Astrocyte (in vitro differentiated cells and primary cell): ENCODE data around the gene TEX36. TPM values are rescaled to one million over a fixed set of nuclear protein-coding genes. Genes with fewer than 3 reads are reported as not detected.

ENCODE experiments used
- DNase-seq: peaks from one replicate; pipeline ENCODE4 v3.0.0-alpha.2; 2010; ENCODE audit warnings: low read depth
- FAIRE-seq: peaks from 2 replicates; lab custom pipeline; 2011; peaks lifted over from hg19 to GRCh38; lab: Jason Lieb, UNC
- H2AFZ ChIP-seq: 2 replicates; pipeline ENCODE4 v1.6.0; 2012; ENCODE audit warnings: low read depth, low read length, inconsistent platforms
- H3K27ac ChIP-seq: 2 replicates; pipeline ENCODE4 v1.5.1; 2011; ENCODE audit warnings: low read depth, low read length, inconsistent platforms
- H3K27me3 ChIP-seq: 2 replicates; pipeline ENCODE4 v1.6.0; 2011; ENCODE audit warnings: low read length, inconsistent platforms; ENCODE audit not compliant: insufficient read depth
- H3K36me3 ChIP-seq: 2 replicates; pipeline ENCODE4 v1.5.1; 2011; ENCODE audit warnings: low read length, inconsistent platforms; ENCODE audit not compliant: insufficient read depth
- H3K4me1 ChIP-seq: 2 replicates; pipeline ENCODE4 v1.5.1; 2011; ENCODE audit warnings: low read length, inconsistent platforms; ENCODE audit not compliant: insufficient read depth
- H3K4me2 ChIP-seq: 2 replicates; pipeline ENCODE4 v1.6.0; 2012; ENCODE audit warnings: low read length, inconsistent platforms
- H3K4me3 ChIP-seq: 2 replicates; pipeline ENCODE4 v1.5.1; 2011; ENCODE audit warnings: low read depth, mild to moderate bottlenecking, low read length, inconsistent platforms; ENCODE audit not compliant: insufficient read depth
- H3K79me2 ChIP-seq: 2 replicates; pipeline ENCODE4 v1.6.0; 2012; ENCODE audit warnings: mild to moderate bottlenecking, low read length, inconsistent platforms; ENCODE audit not compliant: insufficient read depth
- H3K9ac ChIP-seq: 2 replicates; pipeline ENCODE4 v1.6.0; 2012; ENCODE audit warnings: mild to moderate bottlenecking, low read length, inconsistent platforms
- H3K9me3 ChIP-seq: 2 replicates; pipeline ENCODE4 v1.5.1; 2012; ENCODE audit warnings: low read depth, mild to moderate bottlenecking, low read length, inconsistent platforms; ENCODE audit not compliant: insufficient read depth
- H4K20me1 ChIP-seq: 2 replicates; pipeline ENCODE4 v1.6.0; 2012; ENCODE audit warnings: low read length, inconsistent platforms; ENCODE audit not compliant: insufficient read depth
- H3K27ac Mint-ChIP-seq: one replicate; pipeline ENCODE4 v1.8.0; 2021; ENCODE audit warnings: mild to moderate bottlenecking, mixed read lengths; ENCODE audit not compliant: unreplicated experiment
- H3K27me3 Mint-ChIP-seq: one replicate; pipeline ENCODE4 v1.8.0; 2021; ENCODE audit warnings: low read depth, mixed read lengths; ENCODE audit not compliant: unreplicated experiment
- H3K36me3 Mint-ChIP-seq: one replicate; pipeline ENCODE4 v1.8.0; 2021; ENCODE audit warnings: low read depth, mixed read lengths; ENCODE audit not compliant: unreplicated experiment
- H3K4me1 Mint-ChIP-seq: one replicate; pipeline ENCODE4 v1.8.0; 2021; ENCODE audit warnings: low read depth, mixed read lengths; ENCODE audit not compliant: unreplicated experiment
- H3K4me3 Mint-ChIP-seq: one replicate; pipeline ENCODE4 v1.8.0; 2021; ENCODE audit warnings: mild to moderate bottlenecking, moderate library complexity, mixed read lengths; ENCODE audit not compliant: unreplicated experiment
- H3K9me3 Mint-ChIP-seq: one replicate; pipeline ENCODE4 v1.8.0; 2021; ENCODE audit warnings: mild to moderate bottlenecking, mixed read lengths; ENCODE audit not compliant: unreplicated experiment
- EZH2 ChIP-seq: IDR thresholded peaks from 2 replicates; pipeline ENCODE4 v1.6.1; 2012; ENCODE audit warnings: mild to moderate bottlenecking, low read length, inconsistent platforms; ENCODE audit not compliant: insufficient read depth
- total RNA-seq: library from RNA; stranded (reverse); gene quantifications from 2 replicates; pipeline ENCODE4 v1.2.1, GENCODE V29; 2021
- TF ChIP-seq, protein P1 (sequence below): IDR thresholded peaks from 2 replicates; pipeline ENCODE4 v1.5.1; 2011; ENCODE audit warnings: low read depth, mild to moderate bottlenecking, inconsistent platforms, low read length, moderate library complexity; ENCODE audit not compliant: insufficient read depth

The TEX36 gene
- total RNA-seq, 1 donor from 2014 or later, result not detected

DNA sequence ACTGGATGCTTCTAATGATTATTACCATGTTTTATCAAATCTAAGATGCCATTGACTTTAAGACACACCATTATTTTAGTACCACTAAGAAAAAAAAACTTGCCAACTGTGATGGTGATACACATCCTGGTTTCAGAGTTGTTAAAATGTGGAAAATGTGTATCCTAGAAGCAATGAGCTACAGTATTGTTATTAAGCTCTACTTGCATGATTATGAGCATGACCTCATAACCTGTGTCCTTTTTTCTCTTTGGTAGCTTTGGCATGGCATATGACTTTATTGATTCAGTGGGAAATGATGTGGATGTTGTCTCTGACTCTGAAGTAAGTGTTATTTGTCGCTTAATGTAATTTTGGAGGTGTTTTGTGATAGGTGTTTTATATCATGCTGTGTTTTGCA is 39.8 kb upstream of the TEX36 start:
- peaks cover 4% of the 10 kb centered on the region for H3K4me1 Mint-ChIP-seq
- Histone ChIP-seq H3K9ac (peak overlapping the region; percentile 9), H4K20me1 (peaks cover 3% of the 10 kb centered on the region), H3K27me3 (no peaks in the 10 kb centered on the region), H3K79me2 (peaks cover 27% of the 10 kb centered on the region), H3K4me2 (no peak overlapping the region), H3K4me3 (no peak overlapping the region), H3K36me3 (peaks cover 56% of the 10 kb centered on the region), H3K9me3 (no peaks in the 10 kb centered on the region), H2AFZ (no peak overlapping the region), H3K4me1 (peaks cover 12% of the 10 kb centered on the region), H3K27ac (no peak overlapping the region)
- no peak for TF ChIP-seq EZH2
- TF ChIP-seq, protein P1, sequence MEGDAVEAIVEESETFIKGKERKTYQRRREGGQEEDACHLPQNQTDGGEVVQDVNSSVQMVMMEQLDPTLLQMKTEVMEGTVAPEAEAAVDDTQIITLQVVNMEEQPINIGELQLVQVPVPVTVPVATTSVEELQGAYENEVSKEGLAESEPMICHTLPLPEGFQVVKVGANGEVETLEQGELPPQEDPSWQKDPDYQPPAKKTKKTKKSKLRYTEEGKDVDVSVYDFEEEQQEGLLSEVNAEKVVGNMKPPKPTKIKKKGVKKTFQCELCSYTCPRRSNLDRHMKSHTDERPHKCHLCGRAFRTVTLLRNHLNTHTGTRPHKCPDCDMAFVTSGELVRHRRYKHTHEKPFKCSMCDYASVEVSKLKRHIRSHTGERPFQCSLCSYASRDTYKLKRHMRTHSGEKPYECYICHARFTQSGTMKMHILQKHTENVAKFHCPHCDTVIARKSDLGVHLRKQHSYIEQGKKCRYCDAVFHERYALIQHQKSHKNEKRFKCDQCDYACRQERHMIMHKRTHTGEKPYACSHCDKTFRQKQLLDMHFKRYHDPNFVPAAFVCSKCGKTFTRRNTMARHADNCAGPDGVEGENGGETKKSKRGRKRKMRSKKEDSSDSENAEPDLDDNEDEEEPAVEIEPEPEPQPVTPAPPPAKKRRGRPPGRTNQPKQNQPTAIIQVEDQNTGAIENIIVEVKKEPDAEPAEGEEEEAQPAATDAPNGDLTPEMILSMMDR, result no peak
- DNase-seq, result no peak
- no peak overlapping the region for H3K27ac Mint-ChIP-seq
- H3K27me3 Mint-ChIP-seq, result no peaks in the 10 kb centered on the region
- H3K4me3 Mint-ChIP-seq, result no peak overlapping the region
- H3K36me3 Mint-ChIP-seq, result peaks cover 5% of the 10 kb centered on the region
- no peak for FAIRE-seq
- H3K9me3 Mint-ChIP-seq, result no peaks in the 10 kb centered on the region

DNA sequence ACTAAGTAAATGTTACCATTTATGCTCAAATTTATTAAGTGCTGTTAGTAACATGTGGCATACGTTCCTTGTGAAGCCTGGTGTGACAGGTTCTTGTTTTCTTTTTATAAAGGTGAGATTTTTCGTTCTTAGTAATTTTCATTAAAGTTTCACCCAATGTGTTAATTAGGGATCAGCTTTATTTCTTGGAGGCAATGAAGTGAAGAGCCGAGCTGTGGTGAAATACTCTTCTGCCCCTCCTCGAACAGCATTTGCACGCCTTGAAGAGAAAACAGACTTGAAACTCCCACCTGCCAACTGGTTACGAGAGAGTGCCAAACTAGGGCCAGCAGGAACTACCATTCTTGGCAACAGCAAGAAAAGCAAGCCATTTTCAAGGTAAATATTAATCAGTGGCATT is 38.1 kb upstream of the TEX36 start:
- Mint-ChIP-seq H3K4me3 (peak overlapping the region; percentile 94), H3K27me3 (no peaks in the 10 kb centered on the region), H3K9me3 (no peaks in the 10 kb centered on the region), H3K36me3 (peaks cover 5% of the 10 kb centered on the region), H3K27ac (no peak overlapping the region), H3K4me1 (peaks cover 4% of the 10 kb centered on the region)
- Histone ChIP-seq H3K9me3 (no peaks in the 10 kb centered on the region), H2AFZ (no peak overlapping the region), H3K9ac (peak overlapping the region; percentile 3), H3K36me3 (peaks cover 43% of the 10 kb centered on the region), H4K20me1 (peaks cover 3% of the 10 kb centered on the region), H3K4me2 (peak overlapping the region; percentile 95), H3K27ac (no peak overlapping the region), H3K79me2 (peaks cover 27% of the 10 kb centered on the region), H3K4me3 (no peak overlapping the region), H3K27me3 (no peaks in the 10 kb centered on the region), H3K4me1 (peaks cover 12% of the 10 kb centered on the region)
- DNase-seq, result no peak
- no peak for TF ChIP-seq EZH2
- TF ChIP-seq, protein P1, result no peak
- peak; percentile 5 for FAIRE-seq

DNA sequence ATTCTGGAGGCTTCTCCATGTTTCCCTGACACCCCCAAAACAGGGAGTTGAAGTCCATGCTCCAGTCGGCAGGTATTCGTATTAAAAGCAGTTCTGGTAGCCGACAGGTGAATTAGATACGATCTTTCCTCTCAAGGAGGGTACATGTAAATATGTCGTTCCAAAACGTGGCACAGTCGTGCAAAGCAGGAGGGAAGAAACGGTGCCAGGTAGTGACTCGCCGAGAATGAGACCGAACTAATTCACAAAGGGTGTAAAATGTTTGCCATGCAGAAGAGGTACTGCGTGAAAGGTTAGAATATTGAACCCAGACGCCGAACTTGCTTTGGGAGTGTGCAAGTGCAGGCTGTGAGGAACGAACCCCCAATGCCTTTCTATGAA is 37.0 kb upstream of the TEX36 start:
- no peaks in the 10 kb centered on the region for H3K9me3 ChIP-seq
- Mint-ChIP-seq H3K27ac (peak overlapping the region; percentile 89), H3K4me3 (peak overlapping the region; percentile 94), H3K36me3 (peaks cover 5% of the 10 kb centered on the region), H3K4me1 (peaks cover 4% of the 10 kb centered on the region), H3K27me3 (no peaks in the 10 kb centered on the region), H3K9me3 (no peaks in the 10 kb centered on the region)
- peaks cover 12% of the 10 kb centered on the region for H3K4me1 ChIP-seq
- peak overlapping the region; percentile 99 for H3K9ac ChIP-seq
- peaks cover 27% of the 10 kb centered on the region for H3K79me2 ChIP-seq
- FAIRE-seq (no peak), DNase-seq (no peak)
- H3K36me3 ChIP-seq, result peaks cover 34% of the 10 kb centered on the region
- peak overlapping the region; percentile 95 for H3K4me2 ChIP-seq
- H4K20me1 ChIP-seq, result peaks cover 3% of the 10 kb centered on the region
- peak overlapping the region; percentile 99 for H3K4me3 ChIP-seq
- H2AFZ ChIP-seq, result peak overlapping the region; percentile 89
- TF ChIP-seq EZH2, result no peak
- TF ChIP-seq, protein P1, result no peak
- no peaks in the 10 kb centered on the region for H3K27me3 ChIP-seq
- peak overlapping the region; percentile 88 for H3K27ac ChIP-seq
